ENCODE data around the gene SLU7.
"Not testable (repeated sequence)": the region's sequence is repeated elsewhere in the genome, so short reads cannot be mapped to it uniquely, and the experiment has no call there.

SLU7 gene

DNA sequence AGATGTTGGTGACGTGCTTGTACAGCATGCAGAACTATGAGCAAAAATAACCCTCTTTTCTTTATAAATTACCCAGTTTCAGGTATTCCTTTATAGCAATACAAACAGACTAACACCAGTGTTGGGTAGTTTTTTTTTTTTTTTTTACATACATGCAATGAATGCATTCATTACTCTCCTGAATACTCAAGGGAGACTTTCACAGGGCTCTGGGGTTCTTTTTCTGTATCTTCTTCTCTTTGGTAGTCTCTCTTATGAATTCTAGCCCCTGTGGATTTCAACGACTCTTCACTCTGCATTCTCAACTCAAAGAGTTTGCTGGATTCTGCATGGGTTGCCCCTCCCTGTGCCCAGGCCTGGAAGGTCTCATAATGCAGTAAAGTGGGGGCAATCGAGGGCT, 30.6 kb upstream of the SLU7 start:
- Histone ChIP-seq H3K4me3 (ENCODE audit: extremely low read depth, insufficient read depth, low read length, poor library complexity, severe bottlenecking) (no peak overlapping the region), H3K9me3 (ENCODE audit: control insufficient read depth, low read length) (no peaks in the 10 kb centered on the region), H3K36me3 (ENCODE audit: control insufficient read depth, insufficient read depth, low read length) (no peaks in the 10 kb centered on the region), H3K4me1 (ENCODE audit: control insufficient read depth, insufficient read depth, low read length, poor library complexity, severe bottlenecking) (no peaks in the 10 kb centered on the region), H3K27ac (ENCODE audit: low read depth, low read length, severe bottlenecking) (no peak overlapping the region)
- WGBS, 2 experiments (ENCODE audit: insufficient coverage in 2 of 2) = 100% methylated on average over 1 to 2 of the region's 3 CpGs

- H3K4me3 ChIP-seq (ENCODE audit: extremely low read depth, insufficient read depth, low read length, poor library complexity, severe bottlenecking) = no peak overlapping the region
- WGBS, 2 experiments (ENCODE audit: insufficient coverage in 2 of 2) = 67% methylated on average over 1 of the region's 1 CpG; no CpG with 5 or more reads in 1 of the 2 experiments
- H3K27ac ChIP-seq (ENCODE audit: low read depth, low read length, severe bottlenecking) = no peak overlapping the region
- H3K4me1 ChIP-seq (ENCODE audit: control insufficient read depth, insufficient read depth, low read length, poor library complexity, severe bottlenecking) = no peaks in the 10 kb centered on the region
- no peaks in the 10 kb centered on the region for H3K36me3 ChIP-seq (ENCODE audit: control insufficient read depth, insufficient read depth, low read length)
- no peaks in the 10 kb centered on the region for H3K9me3 ChIP-seq (ENCODE audit: control insufficient read depth, low read length)
These were observed 30.0 kb upstream of the SLU7 start for GRCh38 chr5:160448886-160449285.

GRCh38 chr5:160445751-160446150, 26.9 kb upstream of the SLU7 start:
- no peaks in the 10 kb centered on the region for H3K9me3 ChIP-seq (ENCODE audit: control insufficient read depth, low read length)
- no peaks in the 10 kb centered on the region for H3K4me1 ChIP-seq (ENCODE audit: control insufficient read depth, insufficient read depth, low read length, poor library complexity, severe bottlenecking)
- no peaks in the 10 kb centered on the region for H3K36me3 ChIP-seq (ENCODE audit: control insufficient read depth, insufficient read depth, low read length)
- no peak overlapping the region for H3K27ac ChIP-seq (ENCODE audit: low read depth, low read length, severe bottlenecking)
- no peak overlapping the region for H3K4me3 ChIP-seq (ENCODE audit: extremely low read depth, insufficient read depth, low read length, poor library complexity, severe bottlenecking)

DNA sequence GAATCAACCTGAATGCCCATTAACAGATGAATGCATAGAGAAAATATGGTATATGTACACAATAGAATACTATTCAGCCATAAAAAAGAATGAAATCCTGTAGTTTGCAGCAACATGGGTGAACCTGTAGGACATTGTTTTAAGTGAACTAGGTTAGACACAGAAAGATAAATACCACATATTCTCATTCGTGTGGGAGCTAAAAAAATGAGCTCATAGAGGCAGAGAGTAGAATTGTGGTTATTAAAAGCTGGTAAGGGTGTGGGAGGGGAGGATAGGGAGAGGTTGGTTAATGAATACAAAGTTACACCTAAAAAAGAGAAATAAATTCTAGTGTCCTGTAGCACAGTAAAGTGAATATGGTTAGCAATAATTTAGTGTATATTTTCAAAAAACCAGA, 26.3 kb upstream of the SLU7 start:
- no peaks in the 10 kb centered on the region for H3K36me3 ChIP-seq (ENCODE audit: control insufficient read depth, insufficient read depth, low read length)
- H3K27ac ChIP-seq (ENCODE audit: low read depth, low read length, severe bottlenecking) = no peak overlapping the region
- H3K4me3 ChIP-seq (ENCODE audit: extremely low read depth, insufficient read depth, low read length, poor library complexity, severe bottlenecking) = no peak overlapping the region
- no peaks in the 10 kb centered on the region for H3K4me1 ChIP-seq (ENCODE audit: control insufficient read depth, insufficient read depth, low read length, poor library complexity, severe bottlenecking)
- no peaks in the 10 kb centered on the region for H3K9me3 ChIP-seq (ENCODE audit: control insufficient read depth, low read length)
- WGBS, 2 experiments (ENCODE audit: insufficient coverage in 2 of 2) = no CpG with 5 or more reads among the region's 1 CpG

- no peaks in the 10 kb centered on the region for H3K4me1 ChIP-seq (ENCODE audit: control insufficient read depth, insufficient read depth, low read length, poor library complexity, severe bottlenecking)
- H3K4me3 ChIP-seq (ENCODE audit: extremely low read depth, insufficient read depth, low read length, poor library complexity, severe bottlenecking) = no peak overlapping the region
- no peaks in the 10 kb centered on the region for H3K36me3 ChIP-seq (ENCODE audit: control insufficient read depth, insufficient read depth, low read length)
- 71 to 100% methylated on average over 1 of the region's 1 CpG for WGBS, 2 experiments (ENCODE audit: insufficient coverage in 2 of 2)
- H3K27ac ChIP-seq (ENCODE audit: low read depth, low read length, severe bottlenecking) = no peak overlapping the region
- no peaks in the 10 kb centered on the region for H3K9me3 ChIP-seq (ENCODE audit: control insufficient read depth, low read length)
These were observed 25.5 kb upstream of the SLU7 start for GRCh38 chr5:160444407-160444806.

DNA sequence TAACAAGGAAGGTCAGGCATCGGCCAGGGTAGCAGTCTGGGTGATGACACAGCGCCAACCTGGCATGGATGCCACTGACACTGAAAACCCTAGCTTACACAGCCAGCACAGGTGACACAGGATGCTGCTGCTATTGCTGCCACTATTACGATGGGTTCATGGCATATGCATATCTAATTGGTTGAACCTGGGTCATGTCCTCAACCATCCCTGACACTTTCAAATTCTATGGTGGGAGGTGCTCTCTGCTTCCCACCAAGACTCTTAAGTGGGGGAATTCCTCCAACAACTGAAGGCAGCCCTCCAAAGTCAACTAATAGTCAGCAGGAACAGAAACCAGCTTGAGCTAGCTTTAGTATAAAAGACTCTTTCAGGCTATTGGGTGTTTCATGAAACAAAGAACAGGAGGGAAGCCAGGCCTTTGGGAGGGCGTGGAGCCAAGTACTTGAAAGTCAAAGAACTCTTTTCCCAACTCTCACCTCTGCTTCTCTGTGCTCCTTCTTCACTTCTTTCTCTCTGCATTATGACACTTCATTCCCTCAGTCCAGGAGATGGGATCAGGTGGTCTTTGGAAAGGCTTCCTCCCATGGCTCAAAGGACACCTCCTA, 24.0 kb upstream of the SLU7 start:
- no peaks in the 10 kb centered on the region for H3K9me3 ChIP-seq (ENCODE audit: control insufficient read depth, low read length)
- 92 to 100% methylated on average over 2 to 4 of the region's 4 CpGs for WGBS, 2 experiments (ENCODE audit: insufficient coverage in 2 of 2)
- no peaks in the 10 kb centered on the region for H3K36me3 ChIP-seq (ENCODE audit: control insufficient read depth, insufficient read depth, low read length)
- no peaks in the 10 kb centered on the region for H3K4me1 ChIP-seq (ENCODE audit: control insufficient read depth, insufficient read depth, low read length, poor library complexity, severe bottlenecking)
- H3K27ac ChIP-seq (ENCODE audit: low read depth, low read length, severe bottlenecking) = no peak overlapping the region
- no peak overlapping the region for H3K4me3 ChIP-seq (ENCODE audit: extremely low read depth, insufficient read depth, low read length, poor library complexity, severe bottlenecking)

DNA sequence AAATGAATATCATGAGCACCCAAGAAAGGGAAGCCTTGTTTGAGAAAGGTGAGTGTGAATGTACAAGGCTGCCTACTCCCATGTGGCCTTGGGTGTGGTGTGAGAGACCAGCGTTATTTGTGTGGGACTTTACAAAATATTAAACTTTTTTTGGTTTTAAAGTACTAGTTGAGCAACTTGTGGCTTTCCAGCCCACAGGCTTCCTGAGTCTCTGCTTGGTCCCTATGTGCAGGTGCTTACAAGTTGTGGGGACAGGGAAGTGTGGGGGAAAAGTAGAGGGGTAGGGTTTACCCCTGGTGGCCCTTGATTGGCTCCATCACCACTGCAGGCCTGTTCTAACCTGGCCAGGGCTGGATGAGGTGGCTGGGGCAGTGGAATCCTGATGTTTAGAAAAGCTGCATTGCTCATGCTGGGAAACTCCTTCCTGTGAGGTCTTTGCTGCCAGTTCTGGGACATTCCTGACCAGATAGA, 22.5 kb upstream of the SLU7 start:
- Histone ChIP-seq H3K27ac (ENCODE audit: low read depth, low read length, severe bottlenecking) (no peak overlapping the region), H3K4me3 (ENCODE audit: extremely low read depth, insufficient read depth, low read length, poor library complexity, severe bottlenecking) (no peak overlapping the region), H3K36me3 (ENCODE audit: control insufficient read depth, insufficient read depth, low read length) (no peaks in the 10 kb centered on the region), H3K9me3 (ENCODE audit: control insufficient read depth, low read length) (no peaks in the 10 kb centered on the region), H3K4me1 (ENCODE audit: control insufficient read depth, insufficient read depth, low read length, poor library complexity, severe bottlenecking) (no peaks in the 10 kb centered on the region)
- WGBS, 2 experiments (ENCODE audit: insufficient coverage in 2 of 2) = 50% methylated on average over 1 of the region's 1 CpG; no CpG with 5 or more reads in 1 of the 2 experiments

DNA sequence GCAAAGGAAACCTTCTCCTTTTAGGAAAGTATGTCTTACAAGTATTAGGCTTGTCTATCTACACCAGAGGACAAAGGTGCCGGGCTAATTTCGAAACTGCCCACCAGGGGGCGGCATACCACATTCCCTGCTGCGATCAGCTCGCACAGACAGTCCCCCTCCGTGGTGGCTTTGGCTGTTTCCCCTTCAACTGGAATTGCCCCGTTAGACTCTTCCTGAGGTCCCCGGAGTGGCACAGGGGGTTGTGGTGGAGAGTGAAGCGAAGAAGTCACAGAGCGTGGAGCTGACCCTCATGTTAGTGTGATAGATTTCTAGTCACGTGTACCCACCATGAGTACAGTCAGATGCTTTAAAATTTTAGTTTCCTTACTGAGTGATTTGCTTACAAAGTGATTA, 20.3 kb upstream of the SLU7 start:
- H3K4me1 ChIP-seq (ENCODE audit: control insufficient read depth, insufficient read depth, low read length, poor library complexity, severe bottlenecking) = no peaks in the 10 kb centered on the region
- 0 to 3% methylated on average over 5 to 6 of the region's 11 CpGs for WGBS, 2 experiments (ENCODE audit: insufficient coverage in 2 of 2)
- H3K36me3 ChIP-seq (ENCODE audit: control insufficient read depth, insufficient read depth, low read length) = no peaks in the 10 kb centered on the region
- no peaks in the 10 kb centered on the region for H3K9me3 ChIP-seq (ENCODE audit: control insufficient read depth, low read length)
- H3K27ac ChIP-seq (ENCODE audit: low read depth, low read length, severe bottlenecking) = no peak overlapping the region
- H3K4me3 ChIP-seq (ENCODE audit: extremely low read depth, insufficient read depth, low read length, poor library complexity, severe bottlenecking) = peak overlapping the region; percentile 9

GRCh38 chr5:160438316-160439204, 19.7 kb upstream of the SLU7 start:
- no peaks in the 10 kb centered on the region for H3K4me1 ChIP-seq (ENCODE audit: control insufficient read depth, insufficient read depth, low read length, poor library complexity, severe bottlenecking)
- H3K4me3 ChIP-seq (ENCODE audit: extremely low read depth, insufficient read depth, low read length, poor library complexity, severe bottlenecking) = peak overlapping the region; percentile 9
- no peaks in the 10 kb centered on the region for H3K9me3 ChIP-seq (ENCODE audit: control insufficient read depth, low read length)
- 16% methylated on average over 9 to 11 of the region's 18 CpGs for WGBS, 2 experiments (ENCODE audit: insufficient coverage in 2 of 2)
- peak overlapping the region; percentile 58 for H3K27ac ChIP-seq (ENCODE audit: low read depth, low read length, severe bottlenecking)
- H3K36me3 ChIP-seq (ENCODE audit: control insufficient read depth, insufficient read depth, low read length) = no peaks in the 10 kb centered on the region

GRCh38 chr5:160437271-160437670, 18.4 kb upstream of the SLU7 start:
- H3K36me3 ChIP-seq (ENCODE audit: control insufficient read depth, insufficient read depth, low read length) = no peaks in the 10 kb centered on the region

DNA sequence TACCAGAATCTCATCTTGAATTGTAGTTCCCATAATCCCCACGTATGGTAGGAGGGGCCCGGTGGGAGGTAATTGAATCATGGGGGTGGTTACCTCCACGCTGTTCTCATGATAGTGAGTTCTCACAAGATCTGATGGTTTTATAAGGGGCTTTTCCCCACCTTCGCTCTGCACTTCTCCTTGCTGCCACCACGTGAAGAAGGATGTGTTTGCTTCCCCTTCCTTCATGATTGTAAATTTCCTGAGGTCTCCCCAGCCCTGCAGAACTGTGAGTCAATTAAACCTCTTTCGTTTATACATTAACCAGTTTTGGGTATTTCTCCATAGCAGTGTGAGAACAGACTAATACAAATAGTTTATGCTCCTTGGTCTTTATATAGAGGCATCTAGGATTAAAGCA, 17.8 kb upstream of the SLU7 start:
- not testable (repeated sequence) for H3K4me3 ChIP-seq (ENCODE audit: extremely low read depth, insufficient read depth, low read length, poor library complexity, severe bottlenecking); H3K36me3 ChIP-seq (ENCODE audit: control insufficient read depth, insufficient read depth, low read length); H3K4me1 ChIP-seq (ENCODE audit: control insufficient read depth, insufficient read depth, low read length, poor library complexity, severe bottlenecking); H3K27ac ChIP-seq (ENCODE audit: low read depth, low read length, severe bottlenecking); H3K9me3 ChIP-seq (ENCODE audit: control insufficient read depth, low read length)
- WGBS, 2 experiments (ENCODE audit: insufficient coverage in 2 of 2) = 69 to 83% methylated on average over 1 to 2 of the region's 6 CpGs

More at GRCh38 chr5:160437271-160437670, 18.4 kb upstream of the SLU7 start:
- no peaks in the 10 kb centered on the region for H3K9me3 ChIP-seq (ENCODE audit: control insufficient read depth, low read length)
- H3K4me3 ChIP-seq (ENCODE audit: extremely low read depth, insufficient read depth, low read length, poor library complexity, severe bottlenecking) = no peak overlapping the region
- no peak overlapping the region for H3K27ac ChIP-seq (ENCODE audit: low read depth, low read length, severe bottlenecking)
- H3K4me1 ChIP-seq (ENCODE audit: control insufficient read depth, insufficient read depth, low read length, poor library complexity, severe bottlenecking) = no peaks in the 10 kb centered on the region

Measured in mesodermal cell (in vitro differentiated cells).